ENCODE measurements around the gene YY2. TPM values are rescaled to one million over a fixed set of nuclear protein-coding genes. Genes with fewer than 3 reads are reported as not detected.
A peak's percentile ranks its signal among the peaks of the same experiment; 100 is the strongest.

The YY2 gene
- total and polyA plus RNA-seq, 2 of the 8 experiments (the other 6 are each of a cell fraction or from before 2014, with no cell fraction given): 0.60 to 1.5 TPM

DNA sequence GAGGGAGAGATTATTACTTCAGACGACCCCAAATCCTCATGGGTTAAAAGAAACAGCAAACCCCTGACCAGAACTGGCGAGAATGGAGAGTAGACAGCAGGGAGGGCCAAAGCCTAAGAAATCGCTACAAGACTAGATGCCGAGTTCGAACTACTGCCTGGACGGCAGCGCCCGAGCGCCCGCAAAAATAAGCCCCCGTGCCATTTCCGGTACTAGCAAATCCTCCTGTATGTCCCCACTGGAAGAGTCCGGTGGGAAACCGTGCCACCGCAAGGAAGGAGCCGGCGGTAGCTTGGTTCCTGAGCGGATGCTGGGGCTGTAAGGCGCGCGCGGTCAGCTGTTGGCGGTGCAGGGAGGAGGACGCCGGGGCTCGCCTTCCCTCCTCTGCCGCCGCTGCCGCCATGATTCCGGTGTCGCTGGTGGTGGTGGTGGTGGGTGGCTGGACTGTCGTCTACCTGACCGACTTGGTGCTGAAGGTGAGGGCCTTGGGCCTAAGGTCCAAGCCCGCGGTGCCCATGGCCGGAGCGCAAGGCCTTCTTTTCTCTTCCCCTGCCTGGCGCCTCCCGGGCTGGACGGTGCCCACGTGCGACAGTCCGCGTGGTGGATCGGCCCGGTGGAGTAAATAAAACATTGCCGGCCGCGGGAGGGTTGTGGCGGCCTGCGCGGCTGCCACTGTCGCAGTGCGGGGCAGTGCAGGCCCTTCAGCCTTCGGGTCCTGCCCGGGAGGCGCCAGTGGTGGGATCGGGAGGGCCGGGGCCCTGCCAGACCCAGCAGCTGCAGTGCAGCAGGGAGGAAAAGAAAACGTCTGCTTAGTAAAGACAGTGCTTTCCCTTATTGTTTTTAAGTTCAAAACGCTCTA lies 16.2 kb upstream of the YY2 start, which contains the start of gene MBTPS2 (continued):
- TF ChIP-seq CHD1 (IDR thresholded peaks at IDR 0.05; ENCODE audit: low read depth, low read length) (no peak), CEBPB (IDR thresholded peaks at IDR 0.05; ENCODE audit: low read depth, low read length) (no peak), SRF (IDR thresholded peaks at IDR 0.05; ENCODE audit: low read depth, low read length) (0 out of 2 replicates have a peak, but pooled peaks have one; percentile 48), TEAD4 (IDR thresholded peaks at IDR 0.05; ENCODE audit: low read depth, low read length) (no peak), KDM4A (IDR thresholded peaks at IDR 0.05; ENCODE audit: low read depth, low read length, severe bottlenecking) (peak; percentile 62), BACH1 (IDR thresholded peaks at IDR 0.05; ENCODE audit: low read length) (no peak), SP4 (IDR thresholded peaks at IDR 0.05; ENCODE audit: low read length) (0 out of 2 replicates have a peak, but pooled peaks have one; percentile 52), JUND (IDR thresholded peaks at IDR 0.05; ENCODE audit: low read length) (no peak), EZH2 (IDR thresholded peaks at IDR 0.05; ENCODE audit: low read depth, low read length, severe bottlenecking) (no peak), POU5F1 (IDR thresholded peaks at IDR 0.05; ENCODE audit: low read depth, low read length) (no peak), ZNF274 (IDR thresholded peaks at IDR 0.05; ENCODE audit: borderline replicate concordance, extremely low read depth, low read length) (no peak), KDM1A (IDR thresholded peaks at IDR 0.05; ENCODE audit: borderline replicate concordance, low read length) (no peak), SP1 (IDR thresholded peaks at IDR 0.05; ENCODE audit: low read depth, low read length) (peak; percentile 60), CBX8 (IDR thresholded peaks at IDR 0.05; ENCODE audit: borderline replicate concordance, low read depth, low read length) (no peak), EGR1 (IDR thresholded peaks at IDR 0.05; ENCODE audit: borderline replicate concordance, low read depth, low read length) (peak; percentile 68), TBP (IDR thresholded peaks at IDR 0.05; ENCODE audit: low read depth, low read length) (peak; percentile 96), RAD21 (IDR thresholded peaks at IDR 0.05 in 1 of 2, conservative IDR thresholded peaks at IDR 0.05 in 1 of 2; ENCODE audit: low read depth in 2 of 2, low read length in 2 of 2) (peak; percentile 53 to 61), SP2 (IDR thresholded peaks at IDR 0.05; ENCODE audit: low read length) (no peak), GABPA (IDR thresholded peaks at IDR 0.05; ENCODE audit: borderline replicate concordance, insufficient read depth, low read length) (peak; percentile 98), KDM5A (IDR thresholded peaks at IDR 0.05; ENCODE audit: low read length) (no peak; the same call in 1 of the 2 replicates), JUN (IDR thresholded peaks at IDR 0.05; ENCODE audit: low read depth, low read length) (no peak)
- TF ChIP-seq, protein P1, sequence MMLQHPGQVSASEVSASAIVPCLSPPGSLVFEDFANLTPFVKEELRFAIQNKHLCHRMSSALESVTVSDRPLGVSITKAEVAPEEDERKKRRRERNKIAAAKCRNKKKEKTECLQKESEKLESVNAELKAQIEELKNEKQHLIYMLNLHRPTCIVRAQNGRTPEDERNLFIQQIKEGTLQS (IDR thresholded peaks at IDR 0.05; ENCODE audit: insufficient read depth, low read depth, low read length): no peak
- TF ChIP-seq, protein P2, sequence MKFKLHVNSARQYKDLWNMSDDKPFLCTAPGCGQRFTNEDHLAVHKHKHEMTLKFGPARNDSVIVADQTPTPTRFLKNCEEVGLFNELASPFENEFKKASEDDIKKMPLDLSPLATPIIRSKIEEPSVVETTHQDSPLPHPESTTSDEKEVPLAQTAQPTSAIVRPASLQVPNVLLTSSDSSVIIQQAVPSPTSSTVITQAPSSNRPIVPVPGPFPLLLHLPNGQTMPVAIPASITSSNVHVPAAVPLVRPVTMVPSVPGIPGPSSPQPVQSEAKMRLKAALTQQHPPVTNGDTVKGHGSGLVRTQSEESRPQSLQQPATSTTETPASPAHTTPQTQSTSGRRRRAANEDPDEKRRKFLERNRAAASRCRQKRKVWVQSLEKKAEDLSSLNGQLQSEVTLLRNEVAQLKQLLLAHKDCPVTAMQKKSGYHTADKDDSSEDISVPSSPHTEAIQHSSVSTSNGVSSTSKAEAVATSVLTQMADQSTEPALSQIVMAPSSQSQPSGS (IDR thresholded peaks at IDR 0.05; ENCODE audit: low read length): no peak
